NCI-H748 (cell line): ENCODE results near the gene LRRN3.

Source experiments
- DNase-seq: peaks from one replicate; lab custom pipeline; 2025; ENCODE audit not compliant: unreplicated experiment; lab: John Stamatoyannopoulos, UW

LRRN3 gene

GRCh38 chr7:111076205-111076604 lies 14.7 kb upstream of the LRRN3 start:
- DNase-seq: no peak

GRCh38 chr7:111077001-111077400 lies 13.9 kb upstream of the LRRN3 start:
- DNase-seq: no peak

- DNase-seq: no peak
These were observed 10.3 kb upstream of the LRRN3 start for GRCh38 chr7:111080495-111081105.

- DNase-seq: no peak
These were observed 9.2 kb upstream of the LRRN3 start for GRCh38 chr7:111081546-111082267.

GRCh38 chr7:111082351-111082750 lies 8.6 kb upstream of the LRRN3 start:
- DNase-seq: no peak

- DNase-seq: no peak
These were observed 7.5 kb upstream of the LRRN3 start for GRCh38 chr7:111083413-111083812.

- DNase-seq: no peak
These were observed 5.6 kb upstream of the LRRN3 start for GRCh38 chr7:111085356-111085755.

GRCh38 chr7:111086532-111086931 lies 4.4 kb upstream of the LRRN3 start:
- DNase-seq: no peak

GRCh38 chr7:111088328-111088727 lies 2.6 kb upstream of the LRRN3 start:
- no peak for DNase-seq

- peak; percentile 78 for DNase-seq
These were observed 1.0 kb upstream of the LRRN3 start for GRCh38 chr7:111089822-111090426.

- DNase-seq: peak; percentile 78
These were observed 849 bp downstream of the LRRN3 start for GRCh38 chr7:111091593-111092358.

- DNase-seq: peak; percentile 72
These were observed 1.7 kb downstream of the LRRN3 start for GRCh38 chr7:111092406-111093236.

- no peak for DNase-seq
These were observed 2.6 kb downstream of the LRRN3 start for GRCh38 chr7:111093496-111093895.

- peak; percentile 15 for DNase-seq
These were observed 3.5 kb downstream of the LRRN3 start for GRCh38 chr7:111094419-111094818.

GRCh38 chr7:111096997-111097396 lies 6.1 kb downstream of the LRRN3 start:
- no peak for DNase-seq

GRCh38 chr7:111098011-111098925 lies 7.3 kb downstream of the LRRN3 start:
- peak; percentile 65 for DNase-seq

GRCh38 chr7:111098926-111099250 lies 8.0 kb downstream of the LRRN3 start:
- no peak for DNase-seq

GRCh38 chr7:111101856-111102646 lies 11.1 kb downstream of the LRRN3 start:
- no peak for DNase-seq

GRCh38 chr7:111103136-111103535 lies 12.2 kb downstream of the LRRN3 start:
- DNase-seq: no peak
